Small intestine (tissue), 16 donors: ENCODE measurements around the gene ZNF799. TPM values are rescaled to one million over a fixed set of nuclear protein-coding genes. Genes with fewer than 3 reads are reported as not detected.
A peak's percentile ranks its signal among the peaks of the same experiment; 100 is the strongest.
"Not testable (repeated sequence)": the region's sequence is repeated elsewhere in the genome, so short reads cannot be mapped to it uniquely, and the experiment has no call there.

ENCODE experiments used
- DNase-seq, 2 donors: peaks; one replicate each; pipeline versions ENCODE4 v3.0.0 to v3.0.0-alpha.2; 2013
- FAIRE-seq: peaks from 2 replicates; lab custom pipeline; 2012; peaks lifted over from hg19 to GRCh38; lab: Jason Lieb, UNC
- H3K27ac ChIP-seq, 3 donors: one replicate each; pipeline ENCODE4 v1.5.1; 2013; ENCODE audit warnings: low read length in 2 of 3, mild to moderate bottlenecking in 2 of 3, control low read depth in 1 of 3, inconsistent platforms in 1 of 3, low read depth in 1 of 3, moderate library complexity in 1 of 3
- H3K27me3 ChIP-seq, 3 donors: one replicate each; pipeline ENCODE4 v1.6.1; 2013; ENCODE audit warnings: low read length in 3 of 3, inconsistent platforms in 1 of 3; ENCODE audit not compliant: control insufficient read depth in 3 of 3, insufficient read depth in 3 of 3
- H3K36me3 ChIP-seq, 3 donors: one replicate each; pipeline ENCODE4 v1.6.1; 2013; ENCODE audit warnings: low read length in 3 of 3, inconsistent platforms in 1 of 3, low read depth in 1 of 3, mild to moderate bottlenecking in 1 of 3, moderate library complexity in 1 of 3; ENCODE audit not compliant: control insufficient read depth in 3 of 3, insufficient read depth in 2 of 3
- H3K4me1 ChIP-seq, 3 donors: one replicate each; pipeline ENCODE4 v1.6.1; 2013; ENCODE audit warnings: low read length in 2 of 3, inconsistent platforms in 1 of 3, low read depth in 1 of 3, mild to moderate bottlenecking in 1 of 3, moderate library complexity in 1 of 3; ENCODE audit not compliant: control insufficient read depth in 3 of 3, insufficient read depth in 2 of 3
- H3K4me3 ChIP-seq, 3 donors: one replicate each; pipeline ENCODE4 v1.5.1; 2013; ENCODE audit warnings: low read length in 3 of 3, control low read depth in 1 of 3, inconsistent platforms in 1 of 3, low read depth in 1 of 3, mild to moderate bottlenecking in 1 of 3, moderate library complexity in 1 of 3
- H3K9me3 ChIP-seq, 2 donors: one replicate each; pipeline ENCODE4 v1.6.1; 2013; ENCODE audit warnings: low read depth in 1 of 2, low read length in 1 of 2; ENCODE audit not compliant: control insufficient read depth in 2 of 2, insufficient read depth in 1 of 2
- WGBS, 3 donors: extraction: QIAGEN DNeasy Blood & Tissue Kit; methylation state at CpG; one replicate each; pipeline ENCODE4 v1.1.7; 2013; 5-methylcytosine and 5-hydroxymethylcytosine counted together
- long read RNA-seq, 10 donors: transcript quantifications; one replicate each; lab custom pipeline, GENCODE V29; 2026
- polyA plus RNA-seq, 4 donors: library from polyadenylated mRNA; stranded (reverse) in 3 of 4; unstranded in 1 of 4; fragments of 200-250 nt in 3 of 4; fragments of 120-200 nt in 1 of 4; gene quantifications; one replicate each; pipeline versions ENCODE4 v1.2.1 to v1.2.3, GENCODE V29; 2013
- donor health status: healthy with polysubstance abuse.
- donor health status: control.
- donor health status: control.
- donor health status: Bipolar disorder and iron deficiency.
- donor health status: healthy.

The ZNF799 gene
- 1 to 10 TPM; 2.4 to 9.6 (median 5.4) TPM for polyA plus RNA-seq
- long read RNA-seq, donor 1 = 0 reads
- long read RNA-seq, donor 2, partial matches to known transcripts = 0 of 1 reads
- long read RNA-seq, donor 2, other reads (novel, unspliced or antisense) = 0 of 1 reads
- long read RNA-seq, donor 3 = 0 reads
- long read RNA-seq, donor 4 = 0 reads
- long read RNA-seq, donor 5 = 0 reads
- long read RNA-seq, donor 6, partial matches to known transcripts = 0 of 2 reads
- long read RNA-seq, donor 6, other reads (novel, unspliced or antisense) = 0 of 2 reads
- long read RNA-seq, donor 7 = 0 reads
- long read RNA-seq, donor 8 = 0 reads
- long read RNA-seq, donor 9, partial matches to known transcripts = 0 of 2 reads
- long read RNA-seq, donor 9, other reads (novel, unspliced or antisense) = 0 of 2 reads
- long read RNA-seq, donor 10, transcript ZNF799-202 (4 exons, 2,583 nt) = major isoform, 5 of 5 reads
- long read RNA-seq, donor 10, partial matches to known transcripts = 0 of 5 reads
- long read RNA-seq, donor 10, other reads (novel, unspliced or antisense) = 0 of 5 reads

DNA sequence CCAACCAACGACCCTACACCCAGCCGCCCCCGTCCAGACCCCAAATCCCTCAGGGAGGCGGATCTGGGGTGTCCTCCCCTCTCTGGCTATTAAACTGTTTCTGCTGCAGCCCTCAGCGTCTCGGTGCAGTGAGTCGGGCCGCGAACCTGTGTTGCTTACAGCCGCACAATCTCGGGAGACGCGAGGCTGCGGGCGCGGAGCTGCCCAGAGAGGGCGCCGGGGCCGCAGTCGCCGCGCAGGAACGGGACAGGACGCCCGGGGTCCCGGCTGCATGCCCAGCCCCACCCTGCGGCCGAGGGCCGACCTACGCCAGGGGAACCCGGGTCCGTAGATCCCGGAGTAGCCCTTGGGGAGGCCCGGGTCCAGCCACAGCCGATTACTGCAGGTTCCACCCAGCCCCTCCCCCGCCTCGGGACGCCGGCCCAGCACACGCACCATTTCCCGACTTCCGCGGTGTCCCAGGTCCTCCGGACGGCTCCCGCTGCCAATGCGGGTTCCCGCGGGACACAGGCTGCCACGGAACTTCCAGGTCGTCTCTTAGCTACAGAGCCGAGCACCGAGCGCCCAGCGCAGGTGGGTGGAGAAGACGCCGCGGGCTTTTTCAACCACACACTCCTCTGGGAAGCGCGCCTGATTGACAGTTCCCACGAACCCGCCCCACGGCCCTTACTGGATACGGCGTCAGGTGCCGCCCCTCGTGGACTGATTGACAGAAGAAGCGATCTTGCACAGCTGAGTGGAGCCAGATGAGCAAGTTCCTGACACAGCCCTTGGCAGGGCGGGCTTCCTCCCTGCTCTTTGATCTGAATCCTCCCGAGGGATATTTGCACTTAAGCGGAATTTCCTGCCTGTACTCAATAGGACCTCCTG, at the start of gene ZNF799:
Gene ZNF799, minus strand, starts transcription at position 639 of the 870 bp plus-strand sequence. Its CDS starts 201 bp downstream, at position 438.
- H3K27ac ChIP-seq = peak within 1 kb of the TSS; percentile 81 to 91 (median 89)
- H3K36me3 ChIP-seq = no peaks in the 10 kb centered on the region
- DNase-seq (peak; percentile 99), FAIRE-seq (no peak)
- 0% methylated on average over 67 to 71 of the region's 71 CpGs for WGBS, 3 donors
- H3K27me3 ChIP-seq = no peaks in the 10 kb centered on the region
- no peaks in the 10 kb centered on the region for H3K9me3 ChIP-seq
- H3K4me3 ChIP-seq = peak within 1 kb of the TSS; percentile 65 to 77 (median 68)
- no peaks in the 10 kb centered on the region for H3K4me1 ChIP-seq

DNA sequence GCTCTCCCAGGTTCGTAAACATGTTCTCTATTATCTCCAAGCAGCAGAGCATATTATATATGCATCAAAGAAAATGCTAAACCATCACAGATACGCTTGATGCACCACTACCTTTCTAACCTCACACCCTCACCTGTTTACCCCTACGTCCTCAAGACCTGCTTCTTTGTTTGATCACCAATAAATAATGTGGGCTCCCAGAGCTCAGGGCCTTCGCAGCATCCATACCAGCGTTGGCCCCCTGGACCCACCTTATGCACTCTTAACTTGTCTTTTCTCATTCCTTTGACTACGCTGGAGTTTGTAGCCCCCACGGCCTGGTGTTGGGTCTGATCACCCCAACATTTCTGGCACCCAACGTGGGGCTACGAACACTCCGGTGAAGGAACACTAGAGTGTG, 49.8 kb upstream of the ZNF799 start:
- peaks cover 0 to 5% (median 0%) of the 10 kb centered on the region in 3 donors for H3K36me3 ChIP-seq
- no peak overlapping the region for H3K4me3 ChIP-seq
- FAIRE-seq (no peak), DNase-seq (no peak)
- H3K9me3 ChIP-seq = peaks cover 0 to 36% of the 10 kb centered on the region in 2 donors
- H3K4me1 ChIP-seq = no peaks in the 10 kb centered on the region
- WGBS, 3 donors = 77 to 95% (median 78%) methylated on average over 10 of the region's 10 CpGs
- H3K27me3 ChIP-seq = no peaks in the 10 kb centered on the region
- H3K27ac ChIP-seq = no peak overlapping the region

DNA sequence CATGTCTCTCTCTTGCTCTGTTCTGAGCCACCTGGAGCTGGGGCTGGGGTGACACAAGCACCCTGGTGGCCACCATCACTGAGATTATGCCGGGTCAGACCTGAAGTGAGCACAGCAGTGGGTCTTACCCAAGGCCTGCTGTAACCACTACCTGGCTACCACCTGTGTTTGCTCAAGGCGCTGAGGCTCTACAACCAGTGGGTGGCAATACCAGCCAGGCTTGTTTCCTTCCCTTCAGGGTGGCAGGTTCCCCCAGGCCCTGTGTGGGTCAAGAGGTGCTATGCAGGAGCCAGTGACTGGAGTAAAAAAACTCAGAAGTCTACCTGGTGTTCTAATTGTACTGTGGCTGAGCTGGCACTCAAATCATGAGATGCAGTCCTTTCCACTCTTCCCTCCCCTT, 47.7 kb upstream of the ZNF799 start:
- peaks cover 0 to 5% (median 0%) of the 10 kb centered on the region in 3 donors for H3K36me3 ChIP-seq
- no peaks in the 10 kb centered on the region for H3K4me1 ChIP-seq
- H3K27me3 ChIP-seq = no peaks in the 10 kb centered on the region
- FAIRE-seq (no peak), DNase-seq (no peak)
- H3K4me3 ChIP-seq = no peak overlapping the region
- no peak overlapping the region for H3K27ac ChIP-seq
- peaks cover 0 to 32% of the 10 kb centered on the region in 2 donors for H3K9me3 ChIP-seq
- WGBS, 3 donors = 50 to 94% (median 52%) methylated on average over 2 of the region's 2 CpGs

DNA sequence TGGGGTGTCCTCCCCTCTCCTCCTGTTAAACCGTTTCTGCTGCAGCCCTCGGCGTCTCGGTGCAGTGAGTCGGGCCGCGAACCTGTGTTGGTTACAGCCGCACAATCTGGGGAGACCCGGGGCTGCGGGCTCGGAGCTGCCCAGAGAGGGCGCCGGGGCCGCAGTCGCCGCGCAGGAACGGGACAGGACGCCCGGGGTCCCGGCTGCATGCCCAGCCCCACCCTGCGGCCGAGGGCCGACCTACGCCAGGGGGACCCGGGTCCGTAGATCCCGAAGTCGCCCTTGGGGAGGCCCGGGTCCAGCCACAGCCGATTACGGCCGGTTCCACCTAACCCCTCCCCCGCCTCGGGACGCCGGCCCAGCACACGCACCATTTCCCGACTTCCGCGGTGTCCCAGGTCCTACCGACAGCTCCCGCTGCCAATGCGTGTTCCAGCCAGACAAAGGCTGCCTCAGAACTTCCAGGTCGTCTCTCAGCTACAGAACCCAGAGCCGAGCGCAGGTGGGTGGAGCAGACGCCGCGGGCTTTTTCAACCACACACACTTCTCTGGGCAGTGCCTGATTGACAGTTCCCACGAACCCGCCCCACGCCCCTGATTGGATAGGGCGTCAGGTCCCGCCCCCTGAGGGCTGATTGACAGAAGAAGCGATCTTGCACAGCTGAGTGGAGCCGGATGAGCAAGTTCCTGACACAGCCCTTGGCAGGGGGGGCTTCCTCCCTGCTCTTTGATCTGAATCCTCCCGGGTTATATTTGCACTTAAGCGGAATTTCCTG, 39.7 kb upstream of the ZNF799 start, which contains the start of gene ZNF443:
Gene ZNF443, minus strand, starts transcription at position 481 of the 776 bp plus-strand sequence. Its CDS starts 107 bp downstream, at position 374.
- Histone ChIP-seq H3K36me3 (no peaks in the 10 kb centered on the region), H3K27ac (peak within 1 kb of the TSS; percentile 68 to 93 (median 90)), H3K27me3 (no peaks in the 10 kb centered on the region), H3K9me3 (no peaks in the 10 kb centered on the region), H3K4me3 (peak within 1 kb of the TSS; percentile 43 to 85 (median 83)), H3K4me1 (no peaks in the 10 kb centered on the region)
- FAIRE-seq (no peak), DNase-seq (peak; percentile 99 to 100)
- 0% methylated on average over 47 to 59 of the region's 59 CpGs for WGBS, 3 donors

DNA sequence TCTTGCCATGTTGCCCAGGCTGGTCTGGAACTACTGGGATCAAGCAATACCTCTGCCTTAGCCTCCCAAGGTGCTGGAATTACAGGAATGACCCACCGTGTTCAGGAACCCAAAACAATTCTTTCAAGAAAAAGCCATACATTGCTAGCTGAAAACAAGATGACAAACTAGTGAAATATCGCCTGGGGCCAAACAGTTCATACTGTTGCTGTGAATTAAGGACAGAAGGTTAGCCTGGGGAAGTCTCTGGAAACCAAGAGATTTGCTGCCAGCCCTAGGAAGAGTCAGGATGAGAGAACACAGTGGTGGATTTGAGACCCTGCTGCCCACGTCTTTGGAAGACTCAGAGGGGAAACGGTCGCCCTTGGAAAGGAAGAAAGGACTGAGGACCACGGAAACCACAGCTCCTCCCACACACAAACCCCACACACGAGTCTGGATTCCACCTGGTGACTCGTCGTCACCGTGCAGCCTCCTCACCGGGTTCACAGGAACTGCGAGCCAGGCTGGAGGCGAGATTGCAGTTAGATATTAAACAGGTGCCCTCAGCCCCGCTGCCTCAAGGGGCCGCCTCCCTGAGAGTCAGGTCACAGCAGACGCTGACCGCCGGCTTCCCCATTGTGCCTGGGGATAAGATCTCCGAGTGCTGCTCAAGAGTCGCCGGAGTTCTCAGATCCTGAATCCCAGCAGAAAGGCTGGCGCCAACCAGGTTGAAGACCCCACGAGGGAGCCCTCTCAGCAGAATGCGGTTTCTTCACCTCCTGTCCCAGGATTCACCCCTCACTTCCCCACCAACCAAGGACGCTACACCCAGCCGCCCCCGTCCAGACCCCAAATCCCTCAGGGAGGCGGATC, 38.8 kb upstream of the ZNF799 start:
- 1 to 2% (median 1%) methylated on average over 12 to 28 of the region's 28 CpGs for WGBS, 3 donors
- FAIRE-seq, H3K9me3 ChIP-seq, H3K36me3 ChIP-seq, H3K4me1 ChIP-seq, H3K27me3 ChIP-seq: not testable (repeated sequence)
- DNase-seq = peak; percentile 22 to 69
- Histone ChIP-seq H3K27ac (peak overlapping the region; percentile 68 to 93 (median 90)), H3K4me3 (peak overlapping the region; percentile 43 to 85 (median 83))

DNA sequence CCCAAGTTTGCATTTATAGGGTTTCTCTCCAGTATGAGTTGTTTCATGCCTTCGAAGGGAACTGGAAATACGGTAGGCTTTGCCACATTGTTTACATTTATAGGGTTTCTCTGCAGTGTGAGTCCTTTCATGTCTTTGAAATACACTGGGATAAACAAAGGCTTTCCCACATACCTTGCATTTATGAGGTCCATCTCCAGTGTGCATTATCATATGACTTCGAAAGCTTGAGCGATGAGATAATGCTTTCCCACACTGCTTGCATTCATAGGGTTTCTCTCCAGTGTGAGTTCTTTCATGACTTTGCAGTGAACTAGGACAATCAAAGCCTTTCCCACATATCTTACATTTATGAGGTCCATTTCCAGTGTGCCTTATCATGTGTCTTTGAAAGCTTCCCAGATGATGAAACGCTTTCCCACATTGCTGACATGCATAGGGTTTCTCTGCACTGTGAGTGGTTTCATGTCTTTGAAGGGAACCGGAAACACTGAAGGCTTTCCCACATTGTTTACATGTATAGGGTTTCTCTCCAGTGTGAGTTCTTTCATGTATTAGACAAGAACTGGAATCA, 29.7 kb upstream of the ZNF799 start:
- H3K9me3 ChIP-seq = peaks cover 0 to 21% of the 10 kb centered on the region in 2 donors
- not testable (repeated sequence) for H3K36me3 ChIP-seq, FAIRE-seq, DNase-seq, H3K27me3 ChIP-seq, H3K4me3 ChIP-seq, H3K27ac ChIP-seq, H3K4me1 ChIP-seq
- WGBS, 3 donors = 96 to 99% (median 99%) methylated on average over 6 of the region's 6 CpGs

DNA sequence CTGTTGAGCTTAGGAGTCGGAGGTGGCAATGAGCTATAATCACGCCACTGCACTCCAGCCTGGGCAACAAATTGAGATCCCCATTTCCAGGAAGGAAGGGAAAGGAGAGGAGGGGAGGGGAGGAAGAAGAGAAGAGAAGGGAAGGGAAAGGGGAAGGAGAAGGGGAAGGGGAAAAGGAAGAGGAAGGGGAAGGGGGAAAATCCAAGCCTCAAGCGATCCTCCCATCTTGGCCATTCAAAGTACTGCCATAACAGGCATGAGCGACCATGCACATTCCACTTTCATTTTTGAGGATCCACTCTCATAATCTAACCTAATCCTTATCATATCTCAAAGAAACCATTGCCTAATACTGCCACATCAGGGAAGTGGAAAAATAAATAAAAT, 24.8 kb upstream of the ZNF799 start:
- H3K27ac ChIP-seq = no peak overlapping the region
- H3K9me3 ChIP-seq = peaks cover 0 to 40% of the 10 kb centered on the region in 2 donors
- FAIRE-seq = no peak
- H3K36me3 ChIP-seq = peaks cover 2 to 10% (median 4%) of the 10 kb centered on the region in 3 donors
- no peaks in the 10 kb centered on the region for H3K4me1 ChIP-seq
- WGBS, 3 donors = 94 to 98% (median 95%) methylated on average over 4 of the region's 4 CpGs
- no peak overlapping the region for H3K4me3 ChIP-seq
- no peaks in the 10 kb centered on the region for H3K27me3 ChIP-seq
- DNase-seq = no peak
